Upper lobe of left lung (tissue), 4 donors: ENCODE data around the gene NPTN.

Source experiments
- CTCF ChIP-seq, 6 experiments: fragments of 450-650 bp in 4 of 6; fragments of 200-600 bp in 2 of 6; sonication (generic) in 2 of 6; IDR thresholded peaks; one replicate each; pipeline ENCODE4 v1.5.1; 2016 to 2019; ENCODE audit warnings: antibody characterized with exemption in 6 of 6
- EP300 ChIP-seq, 4 donors: sonication (generic); formaldehyde crosslinking; IDR thresholded peaks; one replicate each; pipeline ENCODE4 v1.5.1; 2017; ENCODE audit warnings: antibody characterized with exemption in 4 of 4, control low read depth in 2 of 4
- POLR2A ChIP-seq, 4 donors: fragments of 450-650 bp; IDR thresholded peaks; one replicate each; pipeline ENCODE4 v1.5.1; 2016 to 2017; ENCODE audit warnings: antibody characterized with exemption in 4 of 4, mild to moderate bottlenecking in 2 of 4
- POLR2AphosphoS5 ChIP-seq, 2 donors: sonication (generic); formaldehyde crosslinking; IDR thresholded peaks; one replicate each; pipeline ENCODE4 v1.5.1; 2017; ENCODE audit warnings: antibody characterized with exemption in 2 of 2

- no peak for TF ChIP-seq CTCF (IDR thresholded peaks at IDR 0.05)
- TF ChIP-seq POLR2A (IDR thresholded peaks at IDR 0.05), result no peak
- no peak for TF ChIP-seq POLR2AphosphoS5 (IDR thresholded peaks at IDR 0.05)
- no peak for TF ChIP-seq EP300 (IDR thresholded peaks at IDR 0.05)
Observed at GRCh38 chr15:73600413-73601335, 32.5 kb downstream of the NPTN start.
